Endothelial cell of coronary artery (primary cell): ENCODE results near the gene MEGF11. TPM values are rescaled to one million over a fixed set of nuclear protein-coding genes. Genes with fewer than 3 reads are reported as not detected.

ENCODE experiments used
- total RNA-seq: library from RNA; depleted of rRNA; stranded (reverse); fragments of >200 nt; gene quantifications from 2 replicates; pipeline ENCODE4 v1.2.3, GENCODE V29; 2014

The MEGF11 gene
- total RNA-seq: under 0.01 TPM in 1 of 2 replicates, not detected in the other

GRCh38 chr15:66253418-66254088, at the start of gene MEGF11:
MEGF11 (minus strand) TSS chr15:66253750; CDS start chr15:66128403, 125,347 bp downstream.

GRCh38 chr15:66293419-66294156, 40.0 kb upstream of the MEGF11 start, which contains the start of gene DIS3L:
DIS3L (plus strand) TSS chr15:66293568; CDS start chr15:66293597, 29 bp downstream.

GRCh38 chr15:65869126-65869953, 384.2 kb downstream of the MEGF11 start, which contains the start of gene RAB11A:
RAB11A (plus strand) TSS chr15:65869491; CDS start chr15:65869586, 95 bp downstream.

Other genes with a start within 250 kb of the MEGF11 start
- 17.4 and 21.1 TPM in 2 replicates for gene DIS3L, start 39.8 kb upstream of the MEGF11 start, total RNA-seq
- gene TIPIN, start 102.9 kb upstream of the MEGF11 start, total RNA-seq: 7.1 and 15.3 TPM in 2 replicates
- 43.7 and 61.4 TPM in 2 replicates for gene MAP2K1, start 133.2 kb upstream of the MEGF11 start, total RNA-seq
- 16.4 and 24.4 TPM in 2 replicates for gene SNAPC5, start 244.0 kb upstream of the MEGF11 start, total RNA-seq